Lung (tissue), 12 donors: ENCODE data around the gene TMEM8B. TPM values are rescaled to one million over a fixed set of nuclear protein-coding genes. Genes with fewer than 3 reads are reported as not detected.
A peak's percentile ranks its signal among the peaks of the same experiment; 100 is the strongest.

Experiments used
- ATAC-seq: fragments of 200-7000 bp; cut with Tn5 transposase; one replicate; pipeline ENCODE4 v1.9.1; 2020; ENCODE audit warnings: moderate number of reproducible peaks; ENCODE audit not compliant: insufficient read depth, low FRiP score
- DNase-seq, 3 donors: peaks; one replicate each; pipeline ENCODE4 v3.0.0-alpha.2; 2013 to 2017
- H3K27ac ChIP-seq, 2 donors: one replicate each; pipeline ENCODE4 v1.5.1; 2013; ENCODE audit warnings: mild to moderate bottlenecking in 2 of 2, moderate library complexity in 2 of 2, control low read depth in 1 of 2, inconsistent platforms in 1 of 2, low read depth in 1 of 2, low read length in 1 of 2
- H3K27me3 ChIP-seq, 3 donors: one replicate each; pipeline ENCODE4 v1.5.1; 2013; ENCODE audit warnings: low read length in 2 of 3; ENCODE audit not compliant: control insufficient read depth in 3 of 3, insufficient read depth in 3 of 3
- H3K36me3 ChIP-seq, 4 donors: one replicate each; pipeline ENCODE4 v1.5.1; 2013; ENCODE audit warnings: low read length in 4 of 4, mild to moderate bottlenecking in 1 of 4, moderate library complexity in 1 of 4; ENCODE audit not compliant: control insufficient read depth in 4 of 4, insufficient read depth in 4 of 4
- H3K4me1 ChIP-seq, 5 donors: one replicate each; pipeline ENCODE4 v1.5.1; 2013; ENCODE audit warnings: low read length in 5 of 5, mild to moderate bottlenecking in 2 of 5, moderate library complexity in 1 of 5; ENCODE audit not compliant: control insufficient read depth in 5 of 5, insufficient read depth in 5 of 5
- H3K4me3 ChIP-seq: one replicate; pipeline ENCODE4 v1.5.1; 2013; ENCODE audit warnings: mild to moderate bottlenecking, control low read depth, moderate library complexity
- H3K9ac ChIP-seq, 2 donors: one replicate each; pipeline ENCODE4 v1.5.1; 2013; ENCODE audit warnings: low read length in 2 of 2, control low read depth in 1 of 2; ENCODE audit not compliant: insufficient read depth in 1 of 2
- H3K9me3 ChIP-seq, 4 donors: one replicate each; pipeline ENCODE4 v1.5.1; 2013; ENCODE audit warnings: low read length in 3 of 4, mild to moderate bottlenecking in 1 of 4, moderate library complexity in 1 of 4; ENCODE audit not compliant: control insufficient read depth in 4 of 4, insufficient read depth in 3 of 4
- CTCF ChIP-seq: IDR thresholded peaks from 2 replicates; pipeline ENCODE4 v1.5.1; 2012; ENCODE audit warnings: mild to moderate bottlenecking; ENCODE audit errors: control extremely low read depth, extremely low read depth
- WGBS, 2 donors: extraction: QIAGEN DNeasy Blood & Tissue Kit; methylation state at CpG; one replicate each; pipeline ENCODE4 v1.1.7; 2013; 5-methylcytosine and 5-hydroxymethylcytosine counted together
- polyA plus RNA-seq, 2 donors: library from polyadenylated mRNA; stranded (reverse); fragments of 200-250 nt; gene quantifications; one replicate each; pipeline ENCODE4 v1.2.1, GENCODE V29; 2013
- total RNA-seq, 2 donors: library from RNA; depleted of rRNA in 1 of 2; stranded (reverse); fragments of >200 nt in 1 of 2; gene quantifications; one replicate each; pipeline ENCODE4 v1.2.1, GENCODE V29; 2014 to 2021
- donor health status: control.
- donor health status: control.
- donor health status: Bipolar disorder and iron deficiency.
- donor health status: healthy.
- donor health status: DM: yes; HTN: yes; CAD: no.

TMEM8B gene
- total and polyA plus RNA-seq, 4 donors, result 6.3 to 13.1 (median 9.1) TPM

GRCh38 chr9:35909687-35910612, 80.9 kb downstream of the TMEM8B start:
- TF ChIP-seq CTCF, result no peak
- Histone ChIP-seq H3K9ac (no peak overlapping the region), H3K36me3 (no peaks in the 10 kb centered on the region), H3K4me1 (peaks cover 0 to 45% (median 38%) of the 10 kb centered on the region in 5 donors), H3K27ac (peak overlapping the region; percentile 96 to 99), H3K4me3 (peak overlapping the region; percentile 21), H3K9me3 (peaks cover 0 to 2% (median 0%) of the 10 kb centered on the region in 4 donors), H3K27me3 (no peaks in the 10 kb centered on the region)
- DNase-seq (no peak), ATAC-seq (no peak)
- WGBS, 2 donors, result 73 to 83% methylated on average over 34 of the region's 34 CpGs

GRCh38 chr9:35910613-35911359, 81.8 kb downstream of the TMEM8B start:
- peak overlapping the region; percentile 21 for H3K4me3 ChIP-seq
- peak overlapping the region; percentile 96 to 99 for H3K27ac ChIP-seq
- H3K4me1 ChIP-seq, result peaks cover 0 to 37% (median 30%) of the 10 kb centered on the region in 5 donors
- 42 to 47% methylated on average over 14 of the region's 14 CpGs for WGBS, 2 donors
- DNase-seq, result no peak
- peaks cover 0 to 2% (median 0%) of the 10 kb centered on the region in 4 donors for H3K9me3 ChIP-seq
- H3K36me3 ChIP-seq, result no peaks in the 10 kb centered on the region
- TF ChIP-seq CTCF, result peak; percentile 23
- no peak overlapping the region for H3K9ac ChIP-seq
- ATAC-seq, result no peak
- no peaks in the 10 kb centered on the region for H3K27me3 ChIP-seq

GRCh38 chr9:35911690-35912089, 82.7 kb downstream of the TMEM8B start:
- Histone ChIP-seq H3K36me3 (no peaks in the 10 kb centered on the region), H3K4me1 (peaks cover 0 to 30% (median 21%) of the 10 kb centered on the region in 5 donors), H3K27ac (peak overlapping the region in 1 of 2 donors; percentile 66), H3K9ac (no peak overlapping the region), H3K4me3 (no peak overlapping the region), H3K27me3 (no peaks in the 10 kb centered on the region), H3K9me3 (peaks cover 0 to 2% (median 0%) of the 10 kb centered on the region in 4 donors)
- WGBS, 2 donors, result 71 to 73% methylated on average over 9 to 10 of the region's 10 CpGs
- ATAC-seq (no peak), DNase-seq (no peak)
- no peak for TF ChIP-seq CTCF
